Measurements from ENCODE around the gene CHST3.
"Not testable (repeated sequence)": the region's sequence is repeated elsewhere in the genome, so short reads cannot be mapped to it uniquely, and the experiment has no call there.

CHST3 gene

GRCh38 chr10:71970869-71971268 lies 6.7 kb downstream of the CHST3 start:
- in situ Hi-C loops (cut with MboI; ENCODE audit: low pct_unique_long_range_greater_than_20kb, low sequenced_read_pairs): no loop called here
- no peak for DNase-seq

- no peak for DNase-seq
- in situ Hi-C loops (cut with MboI; ENCODE audit: low pct_unique_long_range_greater_than_20kb, low sequenced_read_pairs): no loop called here
These were observed 7.1 kb downstream of the CHST3 start for GRCh38 chr10:71971311-71971731.

- in situ Hi-C loops (cut with MboI; ENCODE audit: low pct_unique_long_range_greater_than_20kb, low sequenced_read_pairs): no loop called here
- no peak for DNase-seq
These were observed 7.8 kb downstream of the CHST3 start for GRCh38 chr10:71971769-71972555.

- no peak for DNase-seq
- in situ Hi-C loops (cut with MboI; ENCODE audit: low pct_unique_long_range_greater_than_20kb, low sequenced_read_pairs): no loop called here
These were observed 8.8 kb downstream of the CHST3 start for GRCh38 chr10:71972746-71973695.

GRCh38 chr10:71973777-71974488 lies 9.7 kb downstream of the CHST3 start:
- no peak for DNase-seq
- in situ Hi-C loops (cut with MboI; ENCODE audit: low pct_unique_long_range_greater_than_20kb, low sequenced_read_pairs): no loop called here

GRCh38 chr10:71974489-71975021 lies 10.4 kb downstream of the CHST3 start:
- no peak for DNase-seq
- in situ Hi-C loops (cut with MboI; ENCODE audit: low pct_unique_long_range_greater_than_20kb, low sequenced_read_pairs): no loop called here

- in situ Hi-C loops (cut with MboI; ENCODE audit: low pct_unique_long_range_greater_than_20kb, low sequenced_read_pairs): no loop called here
- DNase-seq: no peak
These were observed 11.1 kb downstream of the CHST3 start for GRCh38 chr10:71975087-71975870.

GRCh38 chr10:71975871-71976725 lies 11.9 kb downstream of the CHST3 start:
- in situ Hi-C loops (cut with MboI; ENCODE audit: low pct_unique_long_range_greater_than_20kb, low sequenced_read_pairs): no loop called here
- DNase-seq: no peak

- DNase-seq; in situ Hi-C loops (cut with MboI; ENCODE audit: low pct_unique_long_range_greater_than_20kb, low sequenced_read_pairs): not testable (repeated sequence)
These were observed 13.4 kb downstream of the CHST3 start for GRCh38 chr10:71977614-71977903.

GRCh38 chr10:71978476-71978875 lies 14.3 kb downstream of the CHST3 start:
- DNase-seq: no peak

GRCh38 chr10:71978988-71979691 lies 14.9 kb downstream of the CHST3 start:
- in situ Hi-C loops (cut with MboI; ENCODE audit: low pct_unique_long_range_greater_than_20kb, low sequenced_read_pairs): no loop called here

More at GRCh38 chr10:71978476-71978875, 14.3 kb downstream of the CHST3 start:
- in situ Hi-C loops (cut with MboI; ENCODE audit: low pct_unique_long_range_greater_than_20kb, low sequenced_read_pairs): no loop called here

GRCh38 chr10:71979692-71980062 lies 15.5 kb downstream of the CHST3 start:
- in situ Hi-C loops (cut with MboI; ENCODE audit: low pct_unique_long_range_greater_than_20kb, low sequenced_read_pairs): no loop called here
- DNase-seq: no peak

More at GRCh38 chr10:71978988-71979691, 14.9 kb downstream of the CHST3 start:
- DNase-seq: no peak

- in situ Hi-C loops (cut with MboI; ENCODE audit: low pct_unique_long_range_greater_than_20kb, low sequenced_read_pairs): no loop called here
- no peak for DNase-seq
These were observed 16.2 kb downstream of the CHST3 start for GRCh38 chr10:71980181-71981014.

GRCh38 chr10:71981015-71981875 lies 17.1 kb downstream of the CHST3 start:
- DNase-seq: no peak
- in situ Hi-C loops (cut with MboI; ENCODE audit: low pct_unique_long_range_greater_than_20kb, low sequenced_read_pairs): no loop called here

GRCh38 chr10:71981876-71982230 lies 17.7 kb downstream of the CHST3 start:
- no peak for DNase-seq
- in situ Hi-C loops (cut with MboI; ENCODE audit: low pct_unique_long_range_greater_than_20kb, low sequenced_read_pairs): no loop called here
